Gastrocnemius medialis (tissue), 4 donors: Measurements from ENCODE around the gene TCERG1L.

ENCODE experiments used
- POLR2A ChIP-seq, 2 donors: fragments of 450-650 bp; IDR thresholded peaks; one replicate each; pipeline ENCODE4 v1.6.1; 2017; ENCODE audit warnings: antibody characterized with exemption in 2 of 2, mild to moderate bottlenecking in 2 of 2, moderate library complexity in 2 of 2
- TF ChIP-seq, protein P1 (sequence below), 5 experiments: fragments of 450-650 bp in 3 of 5; fragments of 200-600 bp in 2 of 5; sonication (generic) in 2 of 5; IDR thresholded peaks in 4 of 5; conservative IDR thresholded peaks in 1 of 5; 1 replicate in 4 of 5; 2 replicates in 1 of 5; pipeline ENCODE4 v1.5.1; 2016 to 2019; ENCODE audit warnings: antibody characterized with exemption in 5 of 5, mild to moderate bottlenecking in 3 of 5, moderate library complexity in 3 of 5

DNA sequence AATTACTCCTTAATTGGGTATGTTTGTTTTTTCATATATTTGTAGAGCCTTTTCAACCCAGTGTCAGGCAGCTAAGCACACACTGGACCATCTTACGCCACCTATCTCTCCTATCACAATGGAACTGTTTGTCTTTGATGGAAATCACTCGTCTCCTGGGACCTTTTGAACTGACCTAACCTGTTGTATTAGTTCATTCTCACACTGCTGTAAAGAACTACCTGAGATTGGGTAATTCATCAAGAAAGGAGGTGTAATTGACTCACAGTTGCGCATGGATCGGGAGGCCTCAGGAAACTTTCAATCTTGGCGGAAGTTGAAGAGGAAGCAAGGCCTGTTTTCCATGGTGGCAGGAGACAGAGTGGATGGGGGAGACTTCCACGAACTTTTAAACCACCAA is 182.0 kb downstream of the TCERG1L start:
- TF ChIP-seq, protein P1, sequence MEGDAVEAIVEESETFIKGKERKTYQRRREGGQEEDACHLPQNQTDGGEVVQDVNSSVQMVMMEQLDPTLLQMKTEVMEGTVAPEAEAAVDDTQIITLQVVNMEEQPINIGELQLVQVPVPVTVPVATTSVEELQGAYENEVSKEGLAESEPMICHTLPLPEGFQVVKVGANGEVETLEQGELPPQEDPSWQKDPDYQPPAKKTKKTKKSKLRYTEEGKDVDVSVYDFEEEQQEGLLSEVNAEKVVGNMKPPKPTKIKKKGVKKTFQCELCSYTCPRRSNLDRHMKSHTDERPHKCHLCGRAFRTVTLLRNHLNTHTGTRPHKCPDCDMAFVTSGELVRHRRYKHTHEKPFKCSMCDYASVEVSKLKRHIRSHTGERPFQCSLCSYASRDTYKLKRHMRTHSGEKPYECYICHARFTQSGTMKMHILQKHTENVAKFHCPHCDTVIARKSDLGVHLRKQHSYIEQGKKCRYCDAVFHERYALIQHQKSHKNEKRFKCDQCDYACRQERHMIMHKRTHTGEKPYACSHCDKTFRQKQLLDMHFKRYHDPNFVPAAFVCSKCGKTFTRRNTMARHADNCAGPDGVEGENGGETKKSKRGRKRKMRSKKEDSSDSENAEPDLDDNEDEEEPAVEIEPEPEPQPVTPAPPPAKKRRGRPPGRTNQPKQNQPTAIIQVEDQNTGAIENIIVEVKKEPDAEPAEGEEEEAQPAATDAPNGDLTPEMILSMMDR (IDR thresholded peaks at IDR 0.05 in 4 of 5, conservative IDR thresholded peaks at IDR 0.05 in 1 of 5): no peak
- no peak for TF ChIP-seq POLR2A (IDR thresholded peaks at IDR 0.05)
